Measurements from ENCODE around the gene RGS6.

RGS6 gene

GRCh38 chr14:72532686-72533454, 600.6 kb downstream of the RGS6 start:
- Histone ChIP-seq H3K9me3 (ENCODE audit: insufficient read depth, low read depth, low read length) (peaks cover 5% of the 10 kb centered on the region), H3K14ac (ENCODE audit: low read length) (no peak overlapping the region), H4K12ac (ENCODE audit: low read depth, low read length) (no peak overlapping the region), H2BK5ac (ENCODE audit: low read depth, low read length, poor library complexity) (no peak overlapping the region), H3K79me2 (ENCODE audit: control insufficient read depth, insufficient read depth, low read length, poor library complexity) (no peaks in the 10 kb centered on the region), H3K4me3 (ENCODE audit: low read depth, low read length) (no peak overlapping the region), H4K91ac (ENCODE audit: low read depth, low read length) (no peak overlapping the region), H3K36me3 (ENCODE audit: control insufficient read depth in 1 of 2, insufficient read depth in 2 of 2, low read length in 2 of 2) (no peaks in the 10 kb centered on the region), H3K18ac (ENCODE audit: low read length) (no peak overlapping the region), H2AK5ac (ENCODE audit: low read length) (no peak overlapping the region), H2BK120ac (ENCODE audit: insufficient read depth, low read length, poor library complexity) (no peak overlapping the region), H3K9ac (ENCODE audit: low read length) (no peak overlapping the region), H3K4ac (ENCODE audit: low read depth, low read length) (no peak overlapping the region), H3K79me1 (ENCODE audit: low read length) (no peaks in the 10 kb centered on the region), H3K4me1 (ENCODE audit: control insufficient read depth in 1 of 2, insufficient read depth in 2 of 2, low read length in 2 of 2) (no peaks in the 10 kb centered on the region), H3K4me2 (ENCODE audit: low read length) (no peak overlapping the region), H3K23ac (ENCODE audit: low read length) (no peak overlapping the region), H2AFZ (ENCODE audit: insufficient read depth, low read length, poor library complexity) (no peak overlapping the region), H2BK12ac (ENCODE audit: low read length) (no peak overlapping the region), H3K27me3 (ENCODE audit: insufficient read depth, low read length) (no peaks in the 10 kb centered on the region), H3K27ac (ENCODE audit: low read depth, low read length) (no peak overlapping the region), H4K8ac (ENCODE audit: low read depth, low read length) (no peak overlapping the region)
- no CpG with 5 or more reads among the region's 3 CpGs for WGBS (ENCODE audit: extremely low coverage, insufficient coverage, insufficient read length)
- no peak for DNase-seq

DNA sequence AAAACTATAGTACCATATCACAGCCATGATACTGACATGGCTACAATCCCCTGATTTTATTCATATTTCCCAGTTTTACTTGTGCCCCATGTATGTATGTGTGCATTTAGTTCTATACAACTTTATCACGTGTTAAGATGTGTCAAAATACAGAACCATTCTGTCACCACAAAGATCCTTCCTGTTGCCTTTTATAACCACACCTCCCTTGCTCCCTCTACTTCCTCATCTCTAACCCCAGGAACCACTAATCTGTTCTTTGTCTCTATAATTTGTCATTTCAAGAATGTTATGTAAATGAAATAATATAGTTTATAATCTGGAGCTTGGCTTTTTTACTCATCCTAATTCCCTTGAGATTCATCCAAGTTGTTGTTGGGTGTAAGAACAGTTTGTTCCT, 603.3 kb downstream of the RGS6 start:
- no peak overlapping the region for H2BK120ac ChIP-seq (ENCODE audit: insufficient read depth, low read length, poor library complexity)
- H3K4me1 ChIP-seq (ENCODE audit: control insufficient read depth in 1 of 2, insufficient read depth in 2 of 2, low read length in 2 of 2), result no peaks in the 10 kb centered on the region
- no peak overlapping the region for H2BK12ac ChIP-seq (ENCODE audit: low read length)
- no peak overlapping the region for H3K27ac ChIP-seq (ENCODE audit: low read depth, low read length)
- H3K9me3 ChIP-seq (ENCODE audit: insufficient read depth, low read depth, low read length), result peaks cover 5% of the 10 kb centered on the region
- H2AFZ ChIP-seq (ENCODE audit: insufficient read depth, low read length, poor library complexity), result no peak overlapping the region
- no CpG with 5 or more reads among the region's 1 CpG for WGBS (ENCODE audit: extremely low coverage, insufficient coverage, insufficient read length)
- H3K9ac ChIP-seq (ENCODE audit: low read length), result no peak overlapping the region
- H3K79me1 ChIP-seq (ENCODE audit: low read length), result no peaks in the 10 kb centered on the region
- H3K4me3 ChIP-seq (ENCODE audit: low read depth, low read length), result no peak overlapping the region
- no peak overlapping the region for H3K14ac ChIP-seq (ENCODE audit: low read length)
- DNase-seq, result no peak
- H4K91ac ChIP-seq (ENCODE audit: low read depth, low read length), result no peak overlapping the region
- no peaks in the 10 kb centered on the region for H3K79me2 ChIP-seq (ENCODE audit: control insufficient read depth, insufficient read depth, low read length, poor library complexity)
- no peaks in the 10 kb centered on the region for H3K27me3 ChIP-seq (ENCODE audit: insufficient read depth, low read length)
- no peak overlapping the region for H2BK5ac ChIP-seq (ENCODE audit: low read depth, low read length, poor library complexity)
- no peak overlapping the region for H2AK5ac ChIP-seq (ENCODE audit: low read length)
- no peak overlapping the region for H4K12ac ChIP-seq (ENCODE audit: low read depth, low read length)
- no peak overlapping the region for H3K23ac ChIP-seq (ENCODE audit: low read length)
- no peaks in the 10 kb centered on the region for H3K36me3 ChIP-seq (ENCODE audit: control insufficient read depth in 1 of 2, insufficient read depth in 2 of 2, low read length in 2 of 2)
- no peak overlapping the region for H3K18ac ChIP-seq (ENCODE audit: low read length)
- H3K4ac ChIP-seq (ENCODE audit: low read depth, low read length), result no peak overlapping the region
- no peak overlapping the region for H4K8ac ChIP-seq (ENCODE audit: low read depth, low read length)
- no peak overlapping the region for H3K4me2 ChIP-seq (ENCODE audit: low read length)

DNA sequence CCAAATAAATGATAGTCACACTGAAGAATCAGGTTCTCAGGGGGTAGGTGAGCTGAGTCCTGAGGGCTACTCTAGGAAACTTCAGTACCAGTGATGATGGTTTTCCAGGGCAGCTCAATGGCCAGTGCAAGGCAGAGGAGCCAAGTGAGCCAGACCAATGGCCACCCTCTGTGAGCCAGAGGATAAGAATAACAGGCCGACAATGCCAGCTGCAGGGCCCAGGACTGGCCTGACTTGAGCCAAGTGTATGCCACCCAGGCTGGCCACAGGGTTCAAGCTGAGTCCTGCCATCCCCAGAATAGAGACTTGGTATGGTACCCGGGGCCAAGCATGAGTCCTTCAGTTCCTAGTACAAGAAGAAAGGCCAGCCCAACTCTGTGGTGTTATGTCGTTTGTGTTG, 606.2 kb downstream of the RGS6 start:
- Histone ChIP-seq H3K36me3 (ENCODE audit: control insufficient read depth in 1 of 2, insufficient read depth in 2 of 2, low read length in 2 of 2) (no peaks in the 10 kb centered on the region), H3K4ac (ENCODE audit: low read depth, low read length) (no peak overlapping the region), H2BK5ac (ENCODE audit: low read depth, low read length, poor library complexity) (no peak overlapping the region), H3K79me2 (ENCODE audit: control insufficient read depth, insufficient read depth, low read length, poor library complexity) (no peaks in the 10 kb centered on the region), H3K9ac (ENCODE audit: low read length) (no peak overlapping the region), H3K23ac (ENCODE audit: low read length) (no peak overlapping the region), H3K4me1 (ENCODE audit: control insufficient read depth in 1 of 2, insufficient read depth in 2 of 2, low read length in 2 of 2) (no peaks in the 10 kb centered on the region), H3K18ac (ENCODE audit: low read length) (no peak overlapping the region), H3K79me1 (ENCODE audit: low read length) (no peaks in the 10 kb centered on the region), H2BK12ac (ENCODE audit: low read length) (no peak overlapping the region), H2AK5ac (ENCODE audit: low read length) (no peak overlapping the region), H4K12ac (ENCODE audit: low read depth, low read length) (no peak overlapping the region), H3K14ac (ENCODE audit: low read length) (no peak overlapping the region), H3K27me3 (ENCODE audit: insufficient read depth, low read length) (no peaks in the 10 kb centered on the region), H3K4me3 (ENCODE audit: low read depth, low read length) (no peak overlapping the region), H4K8ac (ENCODE audit: low read depth, low read length) (no peak overlapping the region), H4K91ac (ENCODE audit: low read depth, low read length) (no peak overlapping the region), H2AFZ (ENCODE audit: insufficient read depth, low read length, poor library complexity) (no peak overlapping the region), H2BK120ac (ENCODE audit: insufficient read depth, low read length, poor library complexity) (no peak overlapping the region), H3K27ac (ENCODE audit: low read depth, low read length) (no peak overlapping the region), H3K4me2 (ENCODE audit: low read length) (no peak overlapping the region), H3K9me3 (ENCODE audit: insufficient read depth, low read depth, low read length) (peaks cover 5% of the 10 kb centered on the region)
- no CpG with 5 or more reads among the region's 3 CpGs for WGBS (ENCODE audit: extremely low coverage, insufficient coverage, insufficient read length)
- DNase-seq, result no peak

GRCh38 chr14:72539661-72540315, 607.6 kb downstream of the RGS6 start:
- H3K4me2 ChIP-seq (ENCODE audit: low read length), result no peak overlapping the region

More at GRCh38 chr14:72539661-72540315, 607.6 kb downstream of the RGS6 start:
- Histone ChIP-seq H2BK12ac (ENCODE audit: low read length) (no peak overlapping the region), H3K4me1 (ENCODE audit: control insufficient read depth in 1 of 2, insufficient read depth in 2 of 2, low read length in 2 of 2) (peaks cover 6% of the 10 kb centered on the region in 2 experiments), H3K23ac (ENCODE audit: low read length) (no peak overlapping the region), H3K18ac (ENCODE audit: low read length) (no peak overlapping the region), H3K27ac (ENCODE audit: low read depth, low read length) (no peak overlapping the region), H3K9ac (ENCODE audit: low read length) (no peak overlapping the region), H3K79me2 (ENCODE audit: control insufficient read depth, insufficient read depth, low read length, poor library complexity) (no peaks in the 10 kb centered on the region), H4K12ac (ENCODE audit: low read depth, low read length) (no peak overlapping the region), H2BK120ac (ENCODE audit: insufficient read depth, low read length, poor library complexity) (no peak overlapping the region), H3K4ac (ENCODE audit: low read depth, low read length) (no peak overlapping the region), H3K36me3 (ENCODE audit: control insufficient read depth in 1 of 2, insufficient read depth in 2 of 2, low read length in 2 of 2) (no peaks in the 10 kb centered on the region), H2BK5ac (ENCODE audit: low read depth, low read length, poor library complexity) (no peak overlapping the region), H3K79me1 (ENCODE audit: low read length) (no peaks in the 10 kb centered on the region), H2AK5ac (ENCODE audit: low read length) (no peak overlapping the region), H3K27me3 (ENCODE audit: insufficient read depth, low read length) (no peaks in the 10 kb centered on the region), H4K8ac (ENCODE audit: low read depth, low read length) (no peak overlapping the region), H2AFZ (ENCODE audit: insufficient read depth, low read length, poor library complexity) (no peak overlapping the region), H3K14ac (ENCODE audit: low read length) (no peak overlapping the region), H3K9me3 (ENCODE audit: insufficient read depth, low read depth, low read length) (peaks cover 4% of the 10 kb centered on the region), H4K91ac (ENCODE audit: low read depth, low read length) (no peak overlapping the region), H3K4me3 (ENCODE audit: low read depth, low read length) (no peak overlapping the region)
- no CpG with 5 or more reads among the region's 14 CpGs for WGBS (ENCODE audit: extremely low coverage, insufficient coverage, insufficient read length)
- DNase-seq, result no peak
